ENCODE results near the gene NOX5.

Gene NOX5

DNA sequence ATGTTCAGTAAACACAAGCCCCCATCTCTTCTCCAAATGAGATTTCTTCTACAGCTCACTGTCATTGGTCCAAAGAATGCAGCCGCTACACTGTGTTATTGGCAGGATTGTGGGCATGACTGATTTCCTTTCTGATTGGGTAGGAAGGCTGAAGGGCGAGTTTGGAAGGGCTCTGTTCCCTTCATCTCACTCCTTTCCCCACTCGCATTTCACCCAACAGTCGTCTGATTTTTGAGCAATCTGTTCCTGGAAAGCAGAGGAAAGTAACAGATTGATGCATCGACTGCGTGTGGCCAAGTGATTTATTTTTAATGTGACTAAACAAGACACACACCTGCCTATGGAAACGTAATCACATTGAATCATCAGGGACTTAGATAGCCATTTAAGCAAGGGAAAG is 55.5 kb downstream of the NOX5 start:
- intact Hi-C loops (cut with DNase I): loop anchor here (10.0 kb wide), 2 partner anchors 155 to 195 kb away; no protein-coding TSS in a partner anchor
- DNase-seq: no peak

DNA sequence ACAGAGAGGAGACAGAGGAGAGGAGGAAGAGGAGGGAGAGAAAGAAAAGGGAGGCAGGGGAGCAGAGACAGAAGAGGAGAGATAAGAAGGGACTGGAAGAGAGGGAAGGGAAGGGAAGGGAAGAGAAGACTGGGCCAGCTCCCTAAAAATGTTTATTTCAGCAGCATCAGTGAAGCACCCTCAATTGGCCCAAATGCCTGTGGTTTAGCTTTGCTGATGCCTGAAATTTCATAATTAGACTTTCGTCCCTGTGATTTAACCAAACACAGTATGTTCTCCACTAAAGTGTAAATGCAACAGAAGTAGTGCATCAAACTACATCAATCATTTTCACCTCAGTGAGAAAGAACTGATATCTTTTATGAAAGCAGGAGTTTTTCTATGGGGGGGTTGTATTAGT is 55.9 kb downstream of the NOX5 start:
- no peak for DNase-seq
- intact Hi-C loops (cut with DNase I): no loop called here

DNA sequence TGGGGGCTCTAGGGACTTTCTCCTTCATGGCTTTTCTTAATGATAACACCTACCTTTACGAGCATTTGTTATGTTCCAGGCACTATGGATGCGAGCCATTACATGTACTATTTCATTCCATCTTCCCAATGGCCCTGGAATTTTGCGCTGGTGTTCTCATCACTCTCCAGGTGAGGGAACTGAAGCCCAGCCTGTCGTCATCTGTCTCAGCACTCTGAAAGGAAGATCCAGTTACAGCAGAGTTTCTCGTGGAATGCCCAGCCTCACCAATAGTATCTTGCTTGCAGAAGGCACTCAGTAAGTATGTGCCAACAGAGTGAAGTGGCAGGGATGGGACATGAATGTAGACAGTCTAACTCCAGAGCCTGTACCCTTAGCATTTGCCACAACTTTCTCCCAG is 56.8 kb downstream of the NOX5 start:
- intact Hi-C loops (cut with DNase I): no loop called here
- DNase-seq: no peak

DNA sequence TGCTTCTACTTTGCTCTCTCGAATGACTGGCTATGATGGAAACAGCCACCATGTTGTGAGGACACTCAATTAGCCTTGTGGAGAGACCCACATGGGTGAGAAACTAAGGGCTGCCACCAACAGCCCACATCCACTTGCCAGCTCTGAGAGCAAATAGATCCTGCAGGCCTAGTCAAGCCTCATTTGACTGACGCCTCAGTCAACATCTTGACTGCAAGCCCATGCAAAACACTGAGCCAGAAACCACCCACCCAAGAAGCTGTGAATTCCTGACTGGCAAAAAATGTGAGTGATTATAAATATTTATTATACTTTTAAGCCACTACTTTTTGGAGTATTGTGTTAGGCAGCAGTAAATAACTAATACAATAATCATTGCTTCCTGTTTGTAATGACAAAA is 58.4 kb downstream of the NOX5 start:
- no peak for DNase-seq
- intact Hi-C loops (cut with DNase I): no loop called here

DNA sequence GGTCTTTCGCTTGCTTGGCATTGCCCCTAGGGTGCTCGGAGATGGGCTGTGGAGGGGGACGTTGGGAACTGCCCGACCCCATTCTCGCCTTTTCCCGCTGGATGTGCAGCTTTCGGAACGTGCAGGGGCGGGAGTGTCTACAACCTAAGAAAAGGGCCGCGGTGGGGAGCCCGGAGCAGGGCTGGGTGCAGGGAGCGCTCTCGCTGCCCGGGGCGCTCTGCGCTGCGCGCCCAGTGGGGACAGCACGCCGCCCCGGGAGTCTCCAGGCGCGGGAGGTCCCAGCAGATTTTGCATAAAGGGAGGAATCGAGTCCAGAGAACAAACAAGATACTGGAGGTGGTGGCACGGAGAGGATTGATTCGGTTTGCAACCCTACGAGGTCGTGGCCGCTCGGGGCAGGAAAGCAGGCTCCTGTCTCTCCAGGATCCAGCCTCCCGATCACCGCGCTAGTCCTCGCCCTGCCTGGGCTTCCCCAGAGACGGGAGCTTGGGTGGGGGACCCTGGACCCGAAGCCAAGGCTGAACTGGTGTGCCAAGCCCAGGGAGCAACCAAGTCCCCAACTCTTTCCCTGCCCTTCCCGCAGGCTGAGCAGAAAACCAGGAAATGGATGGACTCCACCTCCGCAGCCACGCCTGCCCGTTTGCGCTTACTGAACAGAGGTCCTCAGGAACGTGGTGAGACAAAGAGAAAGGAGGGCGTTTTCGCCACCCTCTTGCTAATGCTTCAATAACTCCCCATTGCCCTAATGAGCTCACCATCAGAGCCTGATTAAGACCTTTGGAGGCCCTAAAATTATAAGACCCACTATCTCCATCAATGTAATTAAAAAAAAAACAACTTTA is 59.7 kb downstream of the NOX5 start:
- intact Hi-C loops (cut with DNase I): no loop called here
- peak in 38 of 42 donors; percentile 19 to 69 (median 48) for DNase-seq

DNA sequence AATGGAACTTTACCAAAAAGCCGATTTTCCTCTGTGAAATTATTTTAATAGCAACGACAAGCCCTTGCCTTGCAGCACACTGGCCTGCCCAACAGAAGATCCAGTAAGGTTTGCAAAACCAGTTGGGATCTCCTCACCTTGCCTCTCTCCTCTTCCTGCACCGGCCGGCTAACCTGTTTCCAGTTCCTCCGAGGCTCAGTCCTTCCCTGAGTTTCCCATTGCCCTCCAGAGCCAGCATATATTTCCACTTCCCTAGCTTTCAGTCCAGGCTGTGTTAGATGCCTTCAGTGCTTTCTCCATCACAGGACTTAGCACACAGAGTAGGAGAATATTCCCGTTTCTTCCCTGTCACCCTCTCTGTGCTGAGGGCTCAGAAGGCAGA is 60.3 kb downstream of the NOX5 start:
- intact Hi-C loops (cut with DNase I): no loop called here
- no peak for DNase-seq

DNA sequence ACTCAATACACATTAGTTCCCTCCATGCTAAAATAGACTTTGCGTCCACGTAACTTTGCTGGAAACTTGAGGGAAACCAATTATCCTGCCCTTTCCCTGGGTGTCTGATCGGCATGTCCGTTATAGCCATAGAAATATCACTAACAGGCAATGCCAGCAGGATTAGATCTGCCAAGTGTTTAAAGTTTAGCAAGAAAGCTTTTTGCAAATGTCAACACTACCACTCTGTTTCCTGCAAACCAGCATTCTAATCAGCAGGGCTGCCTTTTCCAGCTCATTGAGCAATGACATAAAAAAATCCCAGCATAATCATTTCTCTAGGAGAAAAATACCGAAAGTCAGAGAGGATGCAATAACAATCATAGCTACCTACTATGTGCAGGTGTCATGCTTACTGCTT is 60.9 kb downstream of the NOX5 start:
- intact Hi-C loops (cut with DNase I): no loop called here
- no peak for DNase-seq

DNA sequence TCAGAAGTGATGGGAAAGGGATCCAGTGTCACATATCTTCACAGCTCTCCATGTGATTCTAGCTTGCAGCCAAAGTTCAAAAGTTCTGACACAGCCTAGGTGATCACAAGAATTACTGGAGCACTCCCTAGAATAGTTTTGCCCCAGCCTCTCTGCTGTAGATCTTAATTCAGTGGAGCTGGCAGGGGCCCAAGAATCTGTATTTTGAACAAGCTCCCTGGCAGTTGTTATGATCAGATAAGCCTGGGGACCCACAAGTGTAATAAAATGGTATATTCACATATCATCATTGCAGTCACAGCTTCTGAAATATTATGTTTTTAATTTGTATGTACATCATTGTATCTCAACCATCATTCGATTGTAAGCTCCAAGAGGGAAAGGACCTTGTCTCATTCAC is 62.3 kb downstream of the NOX5 start:
- intact Hi-C loops (cut with DNase I): no loop called here

DNA sequence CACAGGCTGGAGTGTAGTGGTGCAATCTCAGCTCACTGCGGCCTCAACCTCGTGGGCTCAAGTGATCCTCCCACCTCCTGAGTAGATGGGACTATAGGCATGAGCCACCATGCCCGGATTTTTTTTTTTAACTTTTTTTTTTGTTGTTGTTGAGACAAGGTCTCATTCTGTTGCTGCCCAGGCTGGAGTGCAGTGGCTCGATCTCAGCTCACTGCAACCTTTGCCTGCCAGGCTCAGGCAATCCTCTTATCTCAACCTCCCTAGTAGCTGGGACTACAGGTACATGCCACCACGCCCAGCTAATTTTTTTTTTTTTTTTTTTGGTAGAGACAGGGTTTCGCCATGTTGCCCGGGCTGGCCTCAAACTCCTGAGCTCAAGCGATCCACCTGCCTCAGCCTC is 64.1 kb downstream of the NOX5 start:
- intact Hi-C loops (cut with DNase I): no loop called here
- DNase-seq: no peak

More for the DNA sequence above, 62.3 kb downstream of the NOX5 start:
- no peak for DNase-seq

DNA sequence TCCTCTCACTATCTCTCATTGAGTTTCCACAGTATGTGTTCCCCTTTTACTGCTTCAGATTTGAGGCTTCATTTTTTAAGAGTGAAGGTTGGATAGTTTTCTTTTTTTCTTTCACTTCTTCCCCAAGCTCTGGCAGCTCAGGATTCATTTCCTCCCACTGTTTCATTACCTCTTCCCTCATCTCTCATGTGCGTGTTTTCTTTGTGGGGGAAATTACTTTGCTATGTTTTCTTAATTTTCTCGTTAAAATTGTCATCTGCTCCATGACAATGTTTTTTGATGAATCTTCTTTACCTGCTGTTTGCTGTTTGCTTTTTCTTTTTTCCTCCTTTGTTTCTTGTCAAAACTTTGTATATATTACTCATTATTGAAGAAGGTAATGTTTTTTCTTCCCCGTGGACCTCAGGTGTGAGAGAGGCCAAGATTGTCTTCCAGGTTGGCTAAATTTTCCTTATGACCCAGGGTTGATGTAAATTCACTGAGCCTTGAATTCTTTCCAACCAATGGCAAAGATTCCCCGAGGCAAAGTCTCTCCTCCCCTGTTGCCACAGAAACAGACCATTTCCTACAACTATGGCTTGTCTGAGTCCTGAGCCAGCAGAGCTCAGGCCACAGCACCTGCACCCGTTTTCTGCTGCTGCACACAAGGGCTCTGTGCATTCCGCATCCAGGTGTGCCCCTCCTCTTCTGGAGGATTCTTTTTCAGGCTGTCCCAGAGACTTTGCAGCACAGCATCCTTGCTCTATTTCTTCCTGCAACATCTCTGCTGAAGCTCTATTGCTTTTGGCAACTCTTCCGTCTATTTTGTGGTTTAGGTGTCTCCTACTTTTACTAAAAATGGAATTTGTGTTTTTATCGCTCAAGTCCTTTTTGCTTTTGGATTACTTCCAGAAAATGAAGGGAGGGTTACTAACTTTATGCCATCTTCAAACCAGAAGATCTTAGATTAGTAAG is 66.1 kb downstream of the NOX5 start:
- intact Hi-C loops (cut with DNase I): no loop called here
- DNase-seq: no peak

DNA sequence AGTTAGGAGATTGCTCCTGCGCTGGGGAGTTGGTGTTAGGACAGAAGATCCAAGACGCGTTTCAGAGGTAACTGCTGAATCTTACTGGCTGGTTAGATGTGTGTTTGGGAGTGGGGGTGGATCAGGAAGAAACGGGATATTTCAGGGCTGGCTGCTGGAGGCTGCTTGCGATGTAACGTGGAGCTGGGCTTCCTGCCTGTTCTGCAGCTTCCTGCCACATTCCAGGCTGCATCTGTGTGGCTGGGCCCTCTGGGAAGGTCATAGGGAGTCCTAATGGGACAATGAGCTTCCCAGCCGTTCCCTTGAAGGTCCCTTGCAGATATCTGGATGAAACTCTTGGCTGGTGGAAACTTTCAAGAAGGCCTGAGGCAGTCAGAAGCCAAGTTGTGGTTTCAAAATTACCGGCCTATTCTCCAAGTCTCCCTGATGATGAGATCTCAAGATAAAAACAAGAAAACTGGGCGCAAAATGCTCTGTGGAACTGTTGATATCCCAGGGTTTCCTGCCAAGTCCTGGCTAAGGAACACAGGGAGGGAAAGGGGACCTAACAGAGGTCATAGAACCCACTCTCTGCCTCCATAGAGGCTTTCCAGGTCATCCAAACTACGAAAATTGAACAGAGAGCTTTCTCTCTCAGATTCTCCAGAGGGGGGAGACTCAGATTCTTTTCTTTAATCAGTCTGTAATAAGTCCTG is 67.0 kb downstream of the NOX5 start:
- intact Hi-C loops (cut with DNase I): no loop called here
- no peak for DNase-seq

DNA sequence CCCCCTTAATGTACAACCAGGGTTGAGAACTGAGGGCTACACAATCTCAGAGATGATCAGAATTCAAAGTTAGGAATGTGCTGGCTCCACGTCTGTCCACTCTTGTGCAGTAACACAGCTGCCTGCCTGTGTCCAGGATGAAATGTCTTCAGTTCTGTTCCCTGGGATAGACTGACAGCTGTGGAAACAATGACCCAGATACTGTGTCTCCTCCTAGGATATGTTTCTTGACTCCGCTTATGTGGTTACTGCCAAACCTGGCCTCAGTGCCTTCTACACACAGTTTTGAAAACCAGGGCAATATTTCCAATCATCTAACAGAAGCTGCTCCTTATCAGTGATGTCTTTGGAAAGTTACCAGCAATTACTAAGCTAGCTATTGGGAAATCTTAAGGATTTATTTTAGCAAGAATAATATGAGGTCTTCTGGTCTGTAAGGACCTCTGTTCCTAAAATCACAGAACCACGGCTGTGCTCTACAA is 67.6 kb downstream of the NOX5 start:
- DNase-seq: no peak
- intact Hi-C loops (cut with DNase I): no loop called here

DNA sequence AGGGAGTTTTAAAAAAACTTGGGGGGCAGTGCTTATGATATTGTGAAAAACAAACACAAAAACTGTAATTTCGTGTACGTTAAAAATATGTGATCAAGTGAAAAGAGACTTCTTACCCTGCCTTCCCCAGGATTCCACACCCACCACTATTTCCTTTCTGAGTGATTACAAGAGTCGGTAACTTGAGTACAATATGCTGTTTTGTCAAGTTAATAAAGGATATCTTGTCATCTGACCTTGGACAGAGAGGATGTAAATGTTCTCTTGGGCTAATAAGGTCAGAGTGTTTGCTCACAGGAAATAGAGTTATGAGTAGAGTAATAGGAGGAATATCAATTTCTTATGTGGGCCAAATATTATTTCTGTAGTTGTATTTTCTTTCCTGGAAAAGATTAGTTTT is 68.1 kb downstream of the NOX5 start:
- intact Hi-C loops (cut with DNase I): no loop called here
- DNase-seq: no peak

DNA sequence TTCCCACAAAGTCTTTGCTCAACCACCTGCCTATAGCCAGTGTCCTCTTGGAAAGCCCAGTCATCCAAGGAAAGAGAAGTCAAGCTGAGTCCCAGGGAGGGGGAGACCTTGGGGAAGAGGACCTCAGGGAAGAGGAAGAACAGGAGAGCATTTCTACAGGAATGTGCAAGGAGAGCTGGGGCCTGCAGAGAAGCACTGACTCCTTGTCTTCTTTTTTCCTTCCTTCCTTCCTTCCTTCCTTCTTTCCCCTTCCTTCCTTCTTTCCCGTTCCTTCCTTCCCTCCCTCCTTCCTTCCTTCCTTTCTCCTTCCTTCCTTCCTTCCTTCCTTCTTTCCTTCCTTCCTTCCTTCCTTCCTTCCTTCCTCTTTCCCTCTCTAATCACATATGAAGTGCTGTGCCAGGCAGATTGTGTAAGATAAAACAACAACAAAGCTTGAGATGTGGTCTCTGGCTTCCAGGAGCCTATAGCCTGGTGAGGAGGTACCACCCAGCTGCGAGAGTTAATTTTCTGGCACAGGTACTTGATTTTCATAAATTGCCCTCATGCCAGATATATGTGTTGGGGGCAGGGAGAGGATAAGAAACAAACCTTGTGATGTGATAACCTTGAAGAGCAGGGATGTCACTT is 70.0 kb downstream of the NOX5 start:
- no peak for DNase-seq
- intact Hi-C loops (cut with DNase I): no loop called here

DNA sequence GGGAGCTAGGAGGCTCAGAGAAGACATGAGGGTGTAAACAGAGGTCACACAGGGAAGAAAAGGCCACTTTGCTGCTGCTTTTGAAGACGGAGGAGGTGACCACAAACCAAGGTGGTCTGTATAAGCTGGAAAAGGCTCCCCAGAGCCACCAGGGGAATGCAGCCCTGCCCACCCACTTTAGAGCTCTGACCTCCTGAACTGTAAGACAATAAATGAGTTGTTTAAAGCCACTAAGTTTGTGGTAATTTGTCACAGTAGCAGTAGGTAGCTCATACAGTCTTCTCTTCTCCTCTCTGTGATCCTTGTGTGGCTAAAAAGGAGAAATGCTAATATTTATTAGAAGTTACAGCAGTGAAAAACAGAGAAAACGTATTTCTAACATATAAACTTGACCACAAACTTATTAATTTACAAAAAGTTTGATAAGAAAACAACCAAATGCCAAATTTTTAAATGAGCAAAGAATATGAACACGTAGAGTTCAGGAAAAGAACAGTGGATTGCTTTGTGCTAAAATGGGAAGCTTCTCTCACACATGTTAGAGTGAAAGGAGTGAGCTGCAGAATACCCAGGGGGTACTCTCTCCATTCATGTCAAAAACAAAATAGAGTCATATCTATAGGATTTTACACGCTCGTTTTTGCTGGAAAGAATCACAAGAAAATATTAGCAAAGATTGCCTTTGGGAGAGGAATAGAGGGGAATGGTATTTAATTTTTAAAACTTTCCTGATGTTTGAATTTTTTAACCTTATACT is 71.0 kb downstream of the NOX5 start:
- intact Hi-C loops (cut with DNase I): no loop called here
- DNase-seq: no peak

DNA sequence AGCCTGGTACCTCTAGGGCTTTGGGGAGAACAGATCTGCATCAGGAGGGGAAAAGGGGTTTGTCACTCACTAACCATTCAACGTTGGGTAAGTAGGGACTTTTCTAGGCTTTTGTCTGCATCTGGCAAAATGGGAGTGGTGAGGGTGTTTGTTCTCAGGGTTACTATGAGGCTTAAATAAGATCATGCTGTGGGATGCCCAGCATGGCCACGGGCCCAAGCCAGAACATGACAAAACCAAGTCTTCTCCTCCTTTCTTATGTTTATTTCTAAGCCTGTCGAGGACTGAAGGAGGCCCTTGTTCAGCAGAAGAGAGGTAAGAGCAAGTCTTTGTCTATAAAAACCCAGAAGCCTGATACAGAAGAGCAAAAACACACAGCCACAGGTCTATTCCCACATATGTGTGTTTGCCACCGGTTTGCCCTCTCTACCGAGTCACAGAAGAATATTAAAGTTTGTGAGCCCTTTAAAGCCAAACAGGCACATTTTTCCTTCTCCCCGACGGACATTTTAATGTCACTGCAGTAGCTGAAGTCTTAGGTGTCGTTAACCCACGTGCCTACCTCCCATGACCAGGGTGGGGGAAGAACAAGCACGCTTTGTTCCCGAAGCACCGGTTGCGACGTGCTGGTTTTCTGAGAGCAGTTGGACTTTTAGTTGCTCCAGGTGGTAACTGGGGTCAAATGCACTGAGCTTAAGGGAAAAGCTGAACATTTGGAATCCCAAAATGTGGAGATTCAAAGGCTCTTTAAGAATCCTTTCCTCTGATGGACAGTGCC is 72.1 kb downstream of the NOX5 start:
- no peak for DNase-seq

DNA sequence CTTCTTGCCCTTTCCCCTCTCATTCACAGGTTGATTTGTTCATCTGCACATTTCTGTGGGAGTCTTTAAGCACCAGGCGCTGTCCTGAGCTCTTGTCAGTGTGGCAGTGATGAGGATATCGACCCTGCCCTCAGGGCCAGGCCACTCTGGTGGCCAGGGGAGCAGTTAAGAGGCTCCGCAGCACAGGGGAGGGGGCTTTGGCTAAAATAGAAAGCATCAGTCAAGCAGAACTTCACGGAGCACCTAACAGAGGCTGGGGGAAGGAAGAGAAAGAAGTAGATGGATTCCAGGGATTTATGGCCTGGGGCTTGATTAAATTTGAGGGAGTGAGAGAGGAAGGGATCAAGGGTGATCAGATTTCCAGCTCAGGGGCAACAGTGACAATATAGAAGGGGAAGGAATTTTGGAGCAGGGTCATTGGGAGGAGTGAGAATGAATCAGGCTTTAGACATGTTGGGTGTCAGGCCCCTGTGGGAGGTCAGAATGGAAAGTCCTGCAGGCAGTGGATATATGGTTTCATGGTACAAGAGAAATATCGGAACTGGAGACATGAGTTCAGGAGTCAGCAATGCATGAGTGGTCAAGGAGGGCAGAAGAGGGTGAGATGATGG is 73.0 kb downstream of the NOX5 start:
- DNase-seq: no peak
- intact Hi-C loops (cut with DNase I): no loop called here

More for the DNA sequence above, 72.1 kb downstream of the NOX5 start:
- intact Hi-C loops (cut with DNase I): no loop called here
